SH-SY5Y (cell line): Measurements from ENCODE around the gene DOCK4.

Experiments
- GATA2 ChIP-seq: IDR thresholded peaks from 2 replicates; pipeline ENCODE4 v1.6.1; 2011; ENCODE audit warnings: mild to moderate bottlenecking, low read depth, low read length
- GATA3 ChIP-seq: IDR thresholded peaks from 2 replicates; pipeline ENCODE4 v1.6.1; 2011; ENCODE audit warnings: low read depth, mild to moderate bottlenecking, low read length, moderate library complexity

- no peak for TF ChIP-seq GATA3
- TF ChIP-seq GATA2: no peak
Observed at GRCh38 chr7:111744501-111745155, 461.6 kb downstream of the DOCK4 start.
